WERI-Rb-1 (cell line): ENCODE results near the gene PUM1.

ENCODE experiments used
- DNase-seq: peaks from one replicate; pipeline ENCODE4 v3.0.0-alpha.2; 2020
- H3K27ac ChIP-seq: fragments of 250-450 bp; sonication (Bioruptor Pico); 2 replicates; pipeline ENCODE4 v1.5.1; 2020; ENCODE audit warnings: mild to moderate bottlenecking, moderate library complexity
- H3K27me3 ChIP-seq: fragments of 250-450 bp; sonication (Bioruptor Pico); 2 replicates; pipeline ENCODE4 v1.5.1; 2021; ENCODE audit warnings: mild to moderate bottlenecking, low read depth, moderate library complexity; ENCODE audit not compliant: insufficient read depth, severe bottlenecking
- H3K36me3 ChIP-seq: fragments of 250-450 bp; sonication (Bioruptor Pico); 2 replicates; pipeline ENCODE4 v1.5.1; 2020; ENCODE audit warnings: mild to moderate bottlenecking, moderate library complexity
- H3K4me3 ChIP-seq: 2 replicates; pipeline ENCODE4 v1.5.1; 2011; ENCODE audit warnings: low read depth, mild to moderate bottlenecking, control low read depth, low read length
- H3K9me3 ChIP-seq: fragments of 250-450 bp; sonication (Bioruptor Pico); 2 replicates; pipeline ENCODE4 v1.5.1; 2021; ENCODE audit warnings: mild to moderate bottlenecking, moderate library complexity; ENCODE audit not compliant: severe bottlenecking
- CTCF ChIP-seq: IDR thresholded peaks from 2 replicates; pipeline ENCODE4 v1.5.1; 2011; ENCODE audit warnings: low read depth, mild to moderate bottlenecking, control low read depth, inconsistent platforms, low read length

PUM1 gene

GRCh38 chr1:31065310-31066217 lies at the start of gene PUM1:
Gene PUM1 (minus strand): TSS chr1:31065717. CDS start chr1:31059566, 6,151 bp downstream.
- peaks cover 28% of the 10 kb centered on the region for H3K36me3 ChIP-seq
- peak; percentile 100 for DNase-seq
- H3K27ac ChIP-seq, result peak within 1 kb of the TSS; percentile 91
- no peaks in the 10 kb centered on the region for H3K9me3 ChIP-seq
- peak within 1 kb of the TSS; percentile 100 for H3K4me3 ChIP-seq
- TF ChIP-seq CTCF, result no peak
- H3K27me3 ChIP-seq, result no peaks in the 10 kb centered on the region

GRCh38 chr1:31112266-31112935 lies 46.9 kb upstream of the PUM1 start:
- H3K4me3 ChIP-seq, result no peak overlapping the region
- H3K27me3 ChIP-seq, result no peaks in the 10 kb centered on the region
- no peak for DNase-seq
- H3K36me3 ChIP-seq, result no peaks in the 10 kb centered on the region
- no peaks in the 10 kb centered on the region for H3K9me3 ChIP-seq
- H3K27ac ChIP-seq, result no peak overlapping the region
- no peak for TF ChIP-seq CTCF

GRCh38 chr1:31111290-31111951 lies 45.9 kb upstream of the PUM1 start:
- no peak for DNase-seq
- H3K36me3 ChIP-seq, result no peaks in the 10 kb centered on the region
- no peak for TF ChIP-seq CTCF
- no peaks in the 10 kb centered on the region for H3K27me3 ChIP-seq
- H3K27ac ChIP-seq, result no peak overlapping the region
- H3K9me3 ChIP-seq, result no peaks in the 10 kb centered on the region
- H3K4me3 ChIP-seq, result no peak overlapping the region

- TF ChIP-seq CTCF, result no peak
- H3K36me3 ChIP-seq, result no peaks in the 10 kb centered on the region
- H3K27me3 ChIP-seq, result no peaks in the 10 kb centered on the region
- H3K4me3 ChIP-seq, result no peak overlapping the region
- H3K27ac ChIP-seq, result no peak overlapping the region
- no peaks in the 10 kb centered on the region for H3K9me3 ChIP-seq
- no peak for DNase-seq
Measured at GRCh38 chr1:31110846-31111245, 45.3 kb upstream of the PUM1 start.

GRCh38 chr1:31108861-31109260 lies 43.3 kb upstream of the PUM1 start:
- DNase-seq, result no peak
- no peaks in the 10 kb centered on the region for H3K36me3 ChIP-seq
- no peak for TF ChIP-seq CTCF
- no peaks in the 10 kb centered on the region for H3K9me3 ChIP-seq
- no peak overlapping the region for H3K27ac ChIP-seq
- no peak overlapping the region for H3K4me3 ChIP-seq
- H3K27me3 ChIP-seq, result no peaks in the 10 kb centered on the region
